B cell (primary cell): ENCODE data around the gene ADRM1. TPM values are rescaled to one million over a fixed set of nuclear protein-coding genes. Genes with fewer than 3 reads are reported as not detected.

ENCODE experiments used
- ATAC-seq: fragments of 200-7000 bp; cut with Tn5 transposase; one replicate; pipeline ENCODE4 v1.10.0; 2021; ENCODE audit warnings: low read depth, mild to moderate bottlenecking, moderate number of reproducible peaks, moderate library complexity
- CTCF ChIA-PET: fragments of 350-600 bp; sonication (Branson Sonifier 250); formaldehyde crosslinking; loops from one replicate; lab custom pipeline; 2021; ENCODE audit warnings: antibody characterized with exemption, inconsistent platforms; lab: Charles Lee
- POLR2A ChIA-PET: fragments of 350-600 bp; sonication (Branson Sonifier 250); formaldehyde crosslinking; loops from one replicate; lab custom pipeline; 2021; ENCODE audit warnings: antibody characterized with exemption; lab: Charles Lee
- DNase-seq: peaks from one replicate; pipeline ENCODE4 v3.0.0; 2013
- H2AFZ ChIP-seq: 2 replicates; pipeline ENCODE4 v1.6.1; 2012; ENCODE audit warnings: mild to moderate bottlenecking, low read depth, low read length; ENCODE audit not compliant: insufficient read depth, poor library complexity, severe bottlenecking
- H3K27ac ChIP-seq, 2 donors: 1 replicate in 1 of 2; 2 replicates in 1 of 2; pipeline ENCODE4 v1.5.1; 2012 to 2013; ENCODE audit warnings: low read length in 2 of 2, mild to moderate bottlenecking in 2 of 2, moderate library complexity in 1 of 2
- H3K27me3 ChIP-seq, 4 experiments: fragments of 200-600 bp in 1 of 4; sonication (generic) in 1 of 4; replicated peaks in 1 of 4; 1 replicate in 2 of 4; 2 replicates in 2 of 4; pipeline versions ENCODE4 v1.6.1 to v1.7.0; 2013 to 2016; ENCODE audit warnings: low read length in 3 of 4, mild to moderate bottlenecking in 2 of 4, mixed read lengths in 1 of 4, moderate library complexity in 1 of 4; ENCODE audit not compliant: insufficient read depth in 4 of 4, control insufficient read depth in 3 of 4; ENCODE audit errors: control extremely low read depth in 1 of 4
- H3K36me3 ChIP-seq, 2 experiments: replicated peaks in 1 of 2; 1 replicate in 1 of 2; 2 replicates in 1 of 2; pipeline versions ENCODE4 v1.6.1 to v1.7.1; 2013; ENCODE audit warnings: low read length in 1 of 2; ENCODE audit not compliant: insufficient read depth in 2 of 2, control insufficient read depth in 1 of 2; ENCODE audit errors: control extremely low read depth in 1 of 2, extremely low read depth in 1 of 2
- H3K4me1 ChIP-seq, 2 donors: fragments of 200-600 bp in 1 of 2; sonication (generic) in 1 of 2; 1 replicate in 1 of 2; 2 replicates in 1 of 2; pipeline versions ENCODE4 v1.5.1 to v1.6.1; 2013 to 2017; ENCODE audit warnings: low read length in 2 of 2; ENCODE audit not compliant: control insufficient read depth in 2 of 2, insufficient read depth in 2 of 2
- H3K4me2 ChIP-seq: replicated peaks from 2 replicates; pipeline ENCODE3; 2012; ENCODE audit warnings: mild to moderate bottlenecking, low read depth, low read length; ENCODE audit not compliant: poor library complexity, severe bottlenecking
- H3K4me3 ChIP-seq, 5 experiments: fragments of 200-600 bp in 1 of 5; sonication (generic) in 1 of 5; 1 replicate in 3 of 5; 2 replicates in 2 of 5; pipeline versions ENCODE4 v1.5.1 to v1.7.0; 2011 to 2016; ENCODE audit warnings: low read length in 4 of 5, mild to moderate bottlenecking in 4 of 5, low read depth in 2 of 5, control low read depth in 1 of 5, moderate library complexity in 1 of 5; ENCODE audit not compliant: insufficient read depth in 1 of 5; ENCODE audit errors: control extremely low read depth in 1 of 5, extremely low read depth in 1 of 5
- H3K79me2 ChIP-seq: fragments of 200-600 bp; sonication (generic); one replicate; pipeline ENCODE4 v1.6.0; 2016; ENCODE audit warnings: low read length; ENCODE audit not compliant: control insufficient read depth, insufficient read depth
- H3K9ac ChIP-seq: fragments of 200-600 bp; sonication (generic); 2 replicates; pipeline ENCODE4 v1.6.1; 2017; ENCODE audit warnings: mild to moderate bottlenecking, low read length, moderate library complexity
- H3K9me3 ChIP-seq, 3 donors: one replicate each; pipeline versions ENCODE4 v1.6.1 to v1.7.1; 2013; ENCODE audit warnings: low read length in 2 of 3; ENCODE audit not compliant: control insufficient read depth in 2 of 3, insufficient read depth in 1 of 3; ENCODE audit errors: control extremely low read depth in 1 of 3
- H4K20me1 ChIP-seq: 2 replicates; pipeline ENCODE4 v1.6.0; 2012; ENCODE audit warnings: mild to moderate bottlenecking, low read length; ENCODE audit not compliant: insufficient read depth, control insufficient read depth, poor library complexity, severe bottlenecking
- H3K27ac Mint-ChIP-seq: one replicate; pipeline ENCODE4 v1.8.0; 2021; ENCODE audit warnings: mixed read lengths
- H3K27me3 Mint-ChIP-seq: one replicate; pipeline ENCODE4 v1.8.0; 2021; ENCODE audit warnings: mixed read lengths
- H3K4me1 Mint-ChIP-seq: one replicate; pipeline ENCODE4 v1.8.0; 2021; ENCODE audit warnings: mixed read lengths
- H3K4me3 Mint-ChIP-seq: one replicate; pipeline ENCODE4 v1.8.0; 2021; ENCODE audit warnings: mixed read lengths
- H3K9me3 Mint-ChIP-seq: one replicate; pipeline ENCODE4 v1.8.0; 2022; ENCODE audit warnings: mixed read lengths; ENCODE audit not compliant: insufficient read depth
- EZH2 ChIP-seq: IDR thresholded peaks from 2 replicates; pipeline ENCODE4 v1.6.1; 2012; ENCODE audit warnings: borderline replicate concordance, low read depth, mild to moderate bottlenecking, moderate library complexity, low read length; ENCODE audit not compliant: insufficient read depth, poor library complexity, severe bottlenecking
- WGBS: methylation state at CpG from one replicate; pipeline ENCODE4 v1.1.5; 2013; ENCODE audit warnings: missing lambda C conversion rate; ENCODE audit not compliant: insufficient coverage; 5-methylcytosine and 5-hydroxymethylcytosine counted together
- intact Hi-C: fragments of 100-400 bp; cut with micrococcal nuclease; formaldehyde crosslinking; loops from one replicate; pipeline ENCODE4 v1.10.0; 2022
- polyA plus RNA-seq: library from polyadenylated mRNA; depleted of rRNA; stranded (reverse); fragments of >200 nt; gene quantifications from 2 replicates; pipeline ENCODE4 v1.2.3, GENCODE V29; 2012
- total RNA-seq, 2 donors: library from RNA; stranded (reverse); fragments of 120-200 nt in 1 of 2; gene quantifications; 1 replicate in 1 of 2; 2 replicates in 1 of 2; pipeline versions ENCODE4 v1.2.3 to v1.2.4, GENCODE V29; 2013 to 2022
- TF ChIP-seq, protein P1 (sequence below): fragments of 200-600 bp; IDR thresholded peaks from one replicate; pipeline ENCODE4 v1.8.0; 2022; ENCODE audit warnings: antibody characterized with exemption, mild to moderate bottlenecking

The ADRM1 gene
- total and polyA plus RNA-seq, 2 donors (not counting 1 experiment from before 2014, with no cell fraction given), result 73.9 to 87.2 TPM

DNA sequence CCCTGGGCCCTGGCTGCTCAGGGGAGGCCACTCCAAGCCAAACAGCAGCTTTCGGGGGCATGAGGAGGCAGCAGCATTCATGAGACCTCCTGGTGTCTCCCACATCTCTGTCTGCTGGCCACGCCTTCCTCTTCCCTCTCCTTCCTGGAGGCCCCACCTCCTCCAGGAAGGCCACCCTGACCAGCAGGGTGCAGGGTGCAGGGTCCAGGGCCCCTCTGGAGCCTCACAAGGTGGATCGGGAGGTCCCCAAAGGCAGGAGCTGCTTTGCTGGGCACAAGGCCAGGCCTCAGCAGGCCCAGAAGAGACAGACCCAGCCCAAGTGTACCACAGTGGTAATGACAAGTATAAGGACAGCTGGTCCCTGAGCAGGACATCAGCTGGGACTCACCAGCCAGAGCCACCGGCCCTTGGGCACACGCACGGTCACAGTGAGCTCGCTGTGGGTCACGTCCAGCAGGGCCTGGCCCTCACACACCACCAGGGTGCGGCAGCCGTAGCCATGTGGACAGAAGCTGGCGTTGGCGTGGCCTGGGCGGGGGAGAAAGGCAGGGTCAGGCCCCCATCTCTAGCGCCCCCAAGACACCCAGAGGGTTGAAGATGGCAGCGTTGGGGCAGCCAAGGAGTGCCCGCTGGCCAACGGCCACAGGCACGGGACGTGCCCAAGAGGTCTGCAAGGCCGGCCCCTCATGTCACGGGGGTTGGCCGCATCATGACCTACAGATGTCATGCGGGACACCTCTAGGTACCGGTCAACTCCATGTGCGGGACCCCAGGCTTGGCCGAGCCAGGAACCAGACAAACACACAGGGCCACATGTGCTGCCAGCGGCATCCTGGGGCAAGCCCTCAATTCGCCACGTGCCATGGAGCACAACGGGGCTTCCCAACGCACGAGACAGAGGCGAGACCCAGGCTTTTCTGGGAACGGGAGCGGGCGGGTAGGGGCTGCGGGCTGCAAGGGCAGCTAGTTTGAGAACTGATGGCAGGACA is 26.9 kb downstream of the ADRM1 start:
- TF ChIP-seq EZH2, result no peak
- TF ChIP-seq, protein P1, sequence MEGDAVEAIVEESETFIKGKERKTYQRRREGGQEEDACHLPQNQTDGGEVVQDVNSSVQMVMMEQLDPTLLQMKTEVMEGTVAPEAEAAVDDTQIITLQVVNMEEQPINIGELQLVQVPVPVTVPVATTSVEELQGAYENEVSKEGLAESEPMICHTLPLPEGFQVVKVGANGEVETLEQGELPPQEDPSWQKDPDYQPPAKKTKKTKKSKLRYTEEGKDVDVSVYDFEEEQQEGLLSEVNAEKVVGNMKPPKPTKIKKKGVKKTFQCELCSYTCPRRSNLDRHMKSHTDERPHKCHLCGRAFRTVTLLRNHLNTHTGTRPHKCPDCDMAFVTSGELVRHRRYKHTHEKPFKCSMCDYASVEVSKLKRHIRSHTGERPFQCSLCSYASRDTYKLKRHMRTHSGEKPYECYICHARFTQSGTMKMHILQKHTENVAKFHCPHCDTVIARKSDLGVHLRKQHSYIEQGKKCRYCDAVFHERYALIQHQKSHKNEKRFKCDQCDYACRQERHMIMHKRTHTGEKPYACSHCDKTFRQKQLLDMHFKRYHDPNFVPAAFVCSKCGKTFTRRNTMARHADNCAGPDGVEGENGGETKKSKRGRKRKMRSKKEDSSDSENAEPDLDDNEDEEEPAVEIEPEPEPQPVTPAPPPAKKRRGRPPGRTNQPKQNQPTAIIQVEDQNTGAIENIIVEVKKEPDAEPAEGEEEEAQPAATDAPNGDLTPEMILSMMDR, result no peak
- Histone ChIP-seq H3K9me3 (no peaks in the 10 kb centered on the region), H4K20me1 (no peaks in the 10 kb centered on the region), H3K4me2 (no peak overlapping the region), H3K36me3 (peaks cover 0 to 65% of the 10 kb centered on the region in 2 experiments), H3K9ac (no peak overlapping the region), H3K4me1 (peaks cover 0 to under 1% of the 10 kb centered on the region in 2 donors), H2AFZ (no peak overlapping the region), H3K79me2 (no peaks in the 10 kb centered on the region), H3K27ac (no peak overlapping the region), H3K4me3 (no peak overlapping the region), H3K27me3 (no peaks in the 10 kb centered on the region)
- no peak overlapping the region for H3K4me3 Mint-ChIP-seq
- no peak overlapping the region for H3K27ac Mint-ChIP-seq
- ATAC-seq (no peak), DNase-seq (no peak)
- 96% methylated on average over 35 of the region's 37 CpGs for WGBS
- no peaks in the 10 kb centered on the region for H3K27me3 Mint-ChIP-seq
- ChIA-PET CTCF (interaction anchor here (1.0 to 1.2 kb wide), 2 partner anchors 10 to 29 kb away, joined by 3 read pairs; no protein-coding TSS in a partner anchor), POLR2A (no interaction called here)
- intact Hi-C loops, result no loop called here
- no peaks in the 10 kb centered on the region for H3K9me3 Mint-ChIP-seq
- no peaks in the 10 kb centered on the region for H3K4me1 Mint-ChIP-seq
